ENCODE measurements around the gene RYR3. TPM values are rescaled to one million over a fixed set of nuclear protein-coding genes. Genes with fewer than 3 reads are reported as not detected.

RYR3 gene
- total and polyA plus RNA-seq, 10 of the 15 experiments (the other 5 are each of a cell fraction or from before 2014, with no cell fraction given) = under 0.01 to 0.44 (median 0.16) TPM; not detected in 5

DNA sequence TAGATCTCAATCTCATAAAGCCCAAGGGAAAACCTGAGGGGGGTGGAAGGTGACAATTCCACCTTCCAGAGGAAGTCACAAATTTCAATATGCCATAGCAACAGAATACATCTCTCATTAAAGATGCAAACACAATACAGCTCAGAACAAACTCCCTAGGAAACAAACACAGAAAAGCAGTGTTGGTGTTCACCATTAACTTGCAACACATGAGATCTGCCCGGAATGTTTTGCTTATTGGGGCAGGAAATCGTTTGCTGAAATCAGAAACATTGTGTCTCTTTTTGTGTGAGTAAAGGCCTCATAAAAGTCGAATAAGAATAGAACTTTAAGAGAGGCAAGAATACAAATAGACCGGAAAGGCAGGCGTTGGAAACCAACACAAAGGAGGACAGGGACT is 5.8 kb upstream of the RYR3 start:
- ChIA-PET CTCF (interaction anchor here (1.2 to 1.7 kb wide), 2 partner anchors 10 to 13 kb away, joined by 4 to 5 read pairs; no protein-coding TSS in a partner anchor), RAD21 (ENCODE audit: unreplicated experiment) (no interaction called here), POLR2A (no interaction called here), SMC1A (ENCODE audit: uncharacterized antibody, unreplicated experiment) (interaction anchor here (1.2 kb wide), 1 partner anchor 18 kb away, joined by 3 read pairs; no protein-coding TSS in a partner anchor)
- Histone ChIP-seq H2AFZ (ENCODE audit: control insufficient read depth, low read depth, low read length) (no peak overlapping the region), H3K4me3 (no peak overlapping the region), H3K27ac (ENCODE audit: control insufficient read depth, insufficient read depth) (no peak overlapping the region), H3K4me2 (ENCODE audit: control insufficient read depth, insufficient read depth) (no peak overlapping the region), H4K20me1 (ENCODE audit: control insufficient read depth, insufficient read depth) (no peaks in the 10 kb centered on the region), H3K27me3 (replicated peaks in 1 of 2; ENCODE audit: control insufficient read depth in 2 of 2, insufficient read depth in 2 of 2, low read length in 1 of 2) (no peaks in the 10 kb centered on the region; a peak in 2 of 4 replicates), H3K79me2 (ENCODE audit: control insufficient read depth, insufficient read depth, low read length) (no peaks in the 10 kb centered on the region), H3K9me3 (replicated peaks; ENCODE audit: control insufficient read depth, insufficient read depth, low read length) (no peaks in the 10 kb centered on the region), H3K4me1 (ENCODE audit: control insufficient read depth, insufficient read depth, low read length) (no peaks in the 10 kb centered on the region), H3K36me3 (ENCODE audit: control insufficient read depth in 2 of 2, insufficient read depth in 2 of 2, low read length in 1 of 2) (no peaks in the 10 kb centered on the region), H3K9ac (ENCODE audit: control insufficient read depth, insufficient read depth, low read length) (no peak overlapping the region)
- DNase-seq (ENCODE audit: low read depth, low spot score) (no peak), ATAC-seq (no peak), FAIRE-seq (no peak)
- intact Hi-C loops (cut with micrococcal nuclease; ENCODE audit: unreplicated experiment) (no loop called here), in situ Hi-C loops (cut with MboI) (no loop called here)
- WGBS (ENCODE audit: insufficient coverage, insufficient replicate concordance, low lambda C conversion rate, missing lambda C conversion rate) = 31% methylated on average over 5 of the region's 5 CpGs
- TF ChIP-seq ZNF217 (IDR thresholded peaks at IDR 0.05) = no peak
- no peak for TF ChIP-seq IKZF2 (IDR thresholded peaks at IDR 0.05)
- no peak for TF ChIP-seq STAT3 (IDR thresholded peaks at IDR 0.05; ENCODE audit: low read depth, low read length)
- TF ChIP-seq, protein P1, sequence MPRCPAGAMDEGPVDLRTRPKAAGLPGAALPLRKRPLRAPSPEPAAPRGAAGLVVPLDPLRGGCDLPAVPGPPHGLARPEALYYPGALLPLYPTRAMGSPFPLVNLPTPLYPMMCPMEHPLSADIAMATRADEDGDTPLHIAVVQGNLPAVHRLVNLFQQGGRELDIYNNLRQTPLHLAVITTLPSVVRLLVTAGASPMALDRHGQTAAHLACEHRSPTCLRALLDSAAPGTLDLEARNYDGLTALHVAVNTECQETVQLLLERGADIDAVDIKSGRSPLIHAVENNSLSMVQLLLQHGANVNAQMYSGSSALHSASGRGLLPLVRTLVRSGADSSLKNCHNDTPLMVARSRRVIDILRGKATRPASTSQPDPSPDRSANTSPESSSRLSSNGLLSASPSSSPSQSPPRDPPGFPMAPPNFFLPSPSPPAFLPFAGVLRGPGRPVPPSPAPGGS (IDR thresholded peaks at IDR 0.05; ENCODE audit: borderline replicate concordance, insufficient read depth, low read depth, low read length, poor library complexity, severe bottlenecking) = no peak
- no peak for TF ChIP-seq CHD4 (IDR thresholded peaks at IDR 0.05)
- TF ChIP-seq TCF3 (IDR thresholded peaks at IDR 0.05; ENCODE audit: borderline replicate concordance, insufficient read depth, low read depth, low read length) = no peak
- no peak for TF ChIP-seq RCOR1 (conservative IDR thresholded peaks at IDR 0.05; ENCODE audit: low read depth, low read length)
- TF ChIP-seq SMARCA5 (IDR thresholded peaks at IDR 0.05) = no peak
- TF ChIP-seq YY1 (IDR thresholded peaks at IDR 0.05; ENCODE audit: low read depth, low read length) = no peak
- TF ChIP-seq, protein P2, sequence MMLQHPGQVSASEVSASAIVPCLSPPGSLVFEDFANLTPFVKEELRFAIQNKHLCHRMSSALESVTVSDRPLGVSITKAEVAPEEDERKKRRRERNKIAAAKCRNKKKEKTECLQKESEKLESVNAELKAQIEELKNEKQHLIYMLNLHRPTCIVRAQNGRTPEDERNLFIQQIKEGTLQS (IDR thresholded peaks at IDR 0.05; ENCODE audit: borderline replicate concordance, extremely low read depth, low read depth, low read length) = no peak
- TF ChIP-seq PML (IDR thresholded peaks at IDR 0.05; ENCODE audit: low read length) = no peak
- TF ChIP-seq MTA2 (IDR thresholded peaks at IDR 0.05; ENCODE audit: low read depth) = no peak
- TF ChIP-seq TAF1 (IDR thresholded peaks at IDR 0.05; ENCODE audit: borderline replicate concordance, low read depth, low read length) = no peak
- no peak for TF ChIP-seq NFYA (IDR thresholded peaks at IDR 0.05; ENCODE audit: borderline replicate concordance, low read depth, low read length)
- TF ChIP-seq, protein P3, sequence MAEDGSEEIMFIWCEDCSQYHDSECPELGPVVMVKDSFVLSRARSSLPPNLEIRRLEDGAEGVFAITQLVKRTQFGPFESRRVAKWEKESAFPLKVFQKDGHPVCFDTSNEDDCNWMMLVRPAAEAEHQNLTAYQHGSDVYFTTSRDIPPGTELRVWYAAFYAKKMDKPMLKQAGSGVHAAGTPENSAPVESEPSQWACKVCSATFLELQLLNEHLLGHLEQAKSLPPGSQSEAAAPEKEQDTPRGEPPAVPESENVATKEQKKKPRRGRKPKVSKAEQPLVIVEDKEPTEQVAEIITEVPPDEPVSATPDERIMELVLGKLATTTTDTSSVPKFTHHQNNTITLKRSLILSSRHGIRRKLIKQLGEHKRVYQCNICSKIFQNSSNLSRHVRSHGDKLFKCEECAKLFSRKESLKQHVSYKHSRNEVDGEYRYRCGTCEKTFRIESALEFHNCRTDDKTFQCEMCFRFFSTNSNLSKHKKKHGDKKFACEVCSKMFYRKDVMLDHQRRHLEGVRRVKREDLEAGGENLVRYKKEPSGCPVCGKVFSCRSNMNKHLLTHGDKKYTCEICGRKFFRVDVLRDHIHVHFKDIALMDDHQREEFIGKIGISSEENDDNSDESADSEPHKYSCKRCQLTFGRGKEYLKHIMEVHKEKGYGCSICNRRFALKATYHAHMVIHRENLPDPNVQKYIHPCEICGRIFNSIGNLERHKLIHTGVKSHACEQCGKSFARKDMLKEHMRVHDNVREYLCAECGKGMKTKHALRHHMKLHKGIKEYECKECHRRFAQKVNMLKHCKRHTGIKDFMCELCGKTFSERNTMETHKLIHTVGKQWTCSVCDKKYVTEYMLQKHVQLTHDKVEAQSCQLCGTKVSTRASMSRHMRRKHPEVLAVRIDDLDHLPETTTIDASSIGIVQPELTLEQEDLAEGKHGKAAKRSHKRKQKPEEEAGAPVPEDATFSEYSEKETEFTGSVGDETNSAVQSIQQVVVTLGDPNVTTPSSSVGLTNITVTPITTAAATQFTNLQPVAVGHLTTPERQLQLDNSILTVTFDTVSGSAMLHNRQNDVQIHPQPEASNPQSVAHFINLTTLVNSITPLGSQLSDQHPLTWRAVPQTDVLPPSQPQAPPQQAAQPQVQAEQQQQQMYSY (CRISPR knock-in tag; IDR thresholded peaks at IDR 0.05) = no peak
- TF ChIP-seq, protein P4, sequence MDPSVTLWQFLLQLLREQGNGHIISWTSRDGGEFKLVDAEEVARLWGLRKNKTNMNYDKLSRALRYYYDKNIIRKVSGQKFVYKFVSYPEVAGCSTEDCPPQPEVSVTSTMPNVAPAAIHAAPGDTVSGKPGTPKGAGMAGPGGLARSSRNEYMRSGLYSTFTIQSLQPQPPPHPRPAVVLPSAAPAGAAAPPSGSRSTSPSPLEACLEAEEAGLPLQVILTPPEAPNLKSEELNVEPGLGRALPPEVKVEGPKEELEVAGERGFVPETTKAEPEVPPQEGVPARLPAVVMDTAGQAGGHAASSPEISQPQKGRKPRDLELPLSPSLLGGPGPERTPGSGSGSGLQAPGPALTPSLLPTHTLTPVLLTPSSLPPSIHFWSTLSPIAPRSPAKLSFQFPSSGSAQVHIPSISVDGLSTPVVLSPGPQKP (IDR thresholded peaks at IDR 0.05; ENCODE audit: low read depth, low read length) = no peak
- BruUV-seq (replicated peaks) = no TSS peak
